Activated gamma-delta T cell treated with Interleukin-2 at 50 U/mL for 16 hours (primary cell): Measurements from ENCODE around the gene MEMO1.
"Not testable (repeated sequence)": the region's sequence is repeated elsewhere in the genome, so short reads cannot be mapped to it uniquely, and the experiment has no call there.

Source experiments
- DNase-seq: peaks from one replicate; pipeline ENCODE4 v3.0.0-alpha.2; 2020

The MEMO1 gene

DNA sequence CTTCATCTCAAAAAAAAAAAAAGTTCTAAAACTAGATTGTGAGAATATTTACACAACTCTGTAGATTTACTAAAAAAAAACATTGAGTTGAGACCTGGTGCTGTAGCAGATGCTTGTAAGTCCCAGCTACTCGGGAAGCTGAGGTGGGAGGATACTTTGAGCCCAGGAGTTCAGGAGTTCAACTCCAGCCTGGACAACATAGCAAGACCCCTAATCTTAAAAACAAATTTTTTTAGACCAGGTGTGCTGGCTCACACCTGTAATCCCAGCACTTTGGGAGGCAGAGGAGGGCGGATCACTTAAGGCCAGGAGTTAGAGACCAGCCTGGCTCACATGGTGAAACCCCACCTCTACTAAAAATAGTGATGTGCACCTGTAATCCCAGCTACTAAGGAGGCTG is 108.9 kb downstream of the MEMO1 start:
- no peak for DNase-seq

DNA sequence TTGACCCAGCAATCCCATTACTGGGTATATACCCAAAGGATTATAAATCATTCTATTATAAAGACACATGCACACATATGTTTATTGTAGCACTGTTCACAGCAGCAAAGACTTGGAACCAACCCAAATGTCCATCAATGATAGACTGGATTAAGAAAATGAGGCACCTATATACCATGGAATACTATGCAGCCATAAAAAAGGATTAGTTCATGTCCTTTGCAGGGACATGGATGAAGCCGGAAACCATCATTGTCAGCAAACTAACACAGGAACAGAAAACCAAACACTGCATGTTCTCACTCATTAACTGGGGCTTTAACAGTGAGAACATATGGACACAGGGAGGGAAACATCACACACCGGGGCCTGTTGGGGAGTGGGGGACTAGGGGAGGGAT is 110.7 kb downstream of the MEMO1 start:
- not testable (repeated sequence) for DNase-seq

DNA sequence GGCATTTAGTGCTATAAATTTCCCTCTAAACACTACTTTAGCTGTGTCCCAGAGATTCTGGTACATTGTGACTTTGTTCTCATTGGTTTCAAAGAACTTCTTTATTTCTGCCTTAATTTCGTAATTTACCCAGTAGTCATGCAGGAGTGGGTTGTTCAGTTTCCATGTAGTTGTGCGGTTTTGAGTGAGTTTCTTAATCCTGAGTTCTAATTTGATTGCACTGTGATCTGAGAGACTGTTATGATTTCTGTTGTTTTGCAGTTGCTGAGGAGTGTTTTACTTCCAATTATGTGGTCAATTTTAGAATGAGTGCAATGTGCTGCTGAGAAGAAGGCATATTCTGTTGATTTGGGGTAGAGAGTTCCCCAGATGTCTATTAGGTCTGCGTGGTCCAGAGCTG is 112.5 kb downstream of the MEMO1 start:
- DNase-seq = not testable (repeated sequence)

DNA sequence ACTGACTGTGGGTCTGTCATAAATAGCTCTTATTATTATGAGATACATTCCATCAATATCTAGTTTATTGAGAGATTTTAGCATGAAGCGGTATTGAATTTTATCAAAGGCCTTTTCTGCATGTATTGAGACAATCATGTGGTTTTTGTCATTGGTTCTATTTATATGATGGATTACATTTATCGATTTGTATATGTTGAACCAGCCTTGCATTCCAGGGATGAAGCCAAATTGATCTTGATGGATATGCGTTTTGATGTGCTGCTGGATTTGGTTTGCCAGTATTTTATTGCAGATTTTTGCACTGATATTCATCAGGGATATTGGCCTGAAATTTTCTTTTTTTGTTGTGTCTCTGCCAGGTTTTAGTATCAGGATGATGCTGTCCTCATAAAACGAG is 113.5 kb downstream of the MEMO1 start:
- not testable (repeated sequence) for DNase-seq

DNA sequence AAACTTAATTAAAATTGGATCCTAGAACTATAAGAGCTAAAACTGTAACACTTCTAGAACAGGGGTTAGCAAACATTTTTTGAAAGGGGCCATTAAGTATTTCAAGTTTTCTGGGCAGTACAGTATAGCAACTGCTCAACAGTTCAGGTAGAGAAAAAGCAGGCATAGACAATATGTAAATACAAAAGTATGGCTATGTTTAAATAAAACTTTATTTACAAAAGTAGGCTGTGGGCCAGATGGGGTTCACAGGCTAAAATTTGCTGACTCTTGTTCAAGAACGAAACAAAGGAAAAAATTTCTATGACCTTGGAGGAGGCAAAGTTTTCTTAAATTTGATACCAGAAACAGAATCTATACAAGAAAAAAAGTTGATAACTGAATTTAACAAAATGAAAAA is 114.5 kb downstream of the MEMO1 start:
- no peak for DNase-seq

DNA sequence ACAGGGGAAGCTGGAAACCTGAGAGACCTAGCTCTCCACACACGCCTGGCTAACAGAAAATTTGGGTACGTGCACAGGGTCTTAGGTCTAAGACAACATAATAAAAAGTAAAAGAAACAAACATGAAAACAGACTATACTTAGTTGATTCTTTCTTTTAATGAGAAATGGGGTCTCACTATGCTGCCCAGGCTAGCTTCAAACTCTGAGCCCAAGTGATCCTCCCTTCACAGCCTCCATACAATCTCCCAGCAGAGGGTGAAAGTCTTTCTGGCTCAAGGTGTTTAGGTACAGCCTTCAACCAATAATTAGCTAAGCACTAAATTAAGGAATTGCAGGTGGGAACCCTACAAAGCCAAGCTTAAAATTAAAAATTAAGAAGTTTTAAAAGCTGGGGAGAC is 116.2 kb downstream of the MEMO1 start:
- no peak for DNase-seq

DNA sequence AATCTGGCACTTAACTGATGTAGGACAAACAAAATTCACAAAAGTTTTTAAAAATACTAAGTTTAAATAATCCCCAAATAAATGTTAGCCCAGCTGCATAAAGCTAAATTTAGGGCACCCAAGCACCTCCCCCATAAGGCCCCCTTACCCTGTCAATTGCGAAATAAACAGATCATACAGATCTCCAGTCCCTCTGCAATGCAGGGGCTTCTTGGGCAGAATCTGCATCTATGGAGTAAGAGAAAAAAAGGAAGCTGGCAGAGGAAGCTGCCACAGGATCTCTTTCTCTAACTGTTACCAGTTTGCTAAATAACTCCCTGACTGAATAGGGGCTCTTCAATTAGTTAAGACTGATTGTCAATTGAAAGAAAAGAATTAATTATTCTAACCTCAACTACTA is 117.7 kb downstream of the MEMO1 start:
- DNase-seq = no peak

DNA sequence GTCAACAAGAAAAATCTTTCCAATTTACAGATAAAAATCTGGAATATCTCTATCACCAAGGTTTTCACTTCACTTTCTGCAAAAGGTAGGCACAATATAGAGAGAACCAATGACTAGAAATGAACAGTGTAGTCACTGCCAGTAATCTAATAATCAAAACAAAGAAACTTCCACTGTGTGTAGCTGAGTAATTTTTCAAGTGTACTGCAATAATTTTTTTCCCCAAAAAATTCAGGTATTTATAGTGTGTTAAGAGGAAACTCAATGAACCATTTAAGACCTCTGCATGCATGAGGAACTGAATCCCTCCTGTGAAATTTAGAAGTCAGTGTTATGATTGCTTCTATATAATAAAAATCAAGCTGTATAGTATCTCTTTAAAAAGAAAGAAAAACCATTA is 121.8 kb downstream of the MEMO1 start:
- DNase-seq = no peak

DNA sequence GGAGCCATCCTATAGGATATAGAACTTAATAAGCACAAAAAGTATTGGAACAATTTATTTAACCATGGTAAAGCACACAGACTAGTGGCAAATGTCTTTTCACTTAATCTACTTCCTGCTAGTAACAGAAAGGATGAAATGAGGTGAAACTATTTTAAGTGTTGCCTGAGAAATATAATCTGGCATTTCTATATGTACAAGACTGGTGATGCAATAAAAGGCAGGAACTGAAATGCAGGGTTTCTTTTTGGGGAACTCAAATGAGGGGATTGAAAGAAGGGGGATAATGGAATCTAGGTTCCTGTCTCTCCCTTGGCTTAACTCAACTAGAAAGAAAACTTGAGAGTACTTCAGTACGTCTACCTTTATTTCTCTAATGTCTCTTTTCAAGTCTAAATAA is 122.3 kb downstream of the MEMO1 start:
- no peak for DNase-seq

DNA sequence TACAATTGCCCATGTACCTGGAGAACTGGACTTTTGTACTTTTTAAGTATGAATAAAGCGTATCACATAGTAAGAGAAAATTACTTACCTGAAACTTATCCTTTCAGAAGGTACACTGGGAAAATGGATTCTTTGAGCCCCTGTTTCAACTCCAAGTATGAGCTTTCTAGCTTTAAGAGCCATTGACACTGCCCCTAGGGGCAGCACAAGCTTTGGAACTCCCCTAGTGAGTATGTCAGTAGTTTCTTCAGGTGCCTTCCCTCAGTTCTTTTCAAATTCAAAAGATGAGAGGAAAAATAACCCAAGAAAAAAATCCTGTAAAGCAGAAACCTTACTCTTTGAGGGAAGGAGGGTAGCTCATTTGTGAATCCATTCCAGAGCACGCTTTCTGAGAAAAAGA is 124.1 kb downstream of the MEMO1 start:
- DNase-seq = no peak

DNA sequence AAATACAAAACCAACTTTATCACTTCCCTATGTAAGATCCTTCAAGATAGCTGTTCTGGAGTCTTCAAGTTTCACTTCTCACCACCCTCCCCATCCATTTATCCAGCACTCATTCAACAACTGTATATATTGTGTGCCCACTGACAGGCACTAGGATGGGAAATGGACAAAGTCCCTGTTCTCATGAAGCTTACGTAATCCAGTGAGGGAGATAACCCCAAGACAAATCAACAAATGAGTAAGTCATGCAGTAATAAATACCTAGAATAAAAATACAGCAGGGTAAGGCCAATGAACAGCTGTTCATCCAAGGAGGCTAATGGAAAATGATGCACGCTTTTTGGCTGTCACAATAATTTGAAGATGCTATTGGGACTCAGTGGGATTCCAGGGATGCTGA is 133.8 kb downstream of the MEMO1 start:
- no peak for DNase-seq

DNA sequence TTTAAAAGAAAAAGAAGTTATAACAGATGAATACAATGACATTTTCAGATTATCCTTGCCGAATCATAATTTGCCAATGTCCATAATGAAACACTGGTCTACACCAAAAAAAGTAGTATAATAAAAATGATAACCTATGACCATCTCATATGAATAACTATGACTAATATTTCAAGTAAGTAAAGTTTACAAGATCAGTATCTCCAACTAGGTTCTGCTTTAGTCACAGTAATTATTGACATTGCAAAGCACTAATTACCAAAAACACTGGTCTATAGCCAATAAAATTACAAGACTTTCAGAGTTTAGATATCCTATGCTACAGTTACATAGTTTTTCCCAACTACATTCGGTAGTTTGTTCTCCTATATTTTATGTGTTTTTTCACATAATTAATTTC is 136.7 kb downstream of the MEMO1 start:
- DNase-seq = no peak

DNA sequence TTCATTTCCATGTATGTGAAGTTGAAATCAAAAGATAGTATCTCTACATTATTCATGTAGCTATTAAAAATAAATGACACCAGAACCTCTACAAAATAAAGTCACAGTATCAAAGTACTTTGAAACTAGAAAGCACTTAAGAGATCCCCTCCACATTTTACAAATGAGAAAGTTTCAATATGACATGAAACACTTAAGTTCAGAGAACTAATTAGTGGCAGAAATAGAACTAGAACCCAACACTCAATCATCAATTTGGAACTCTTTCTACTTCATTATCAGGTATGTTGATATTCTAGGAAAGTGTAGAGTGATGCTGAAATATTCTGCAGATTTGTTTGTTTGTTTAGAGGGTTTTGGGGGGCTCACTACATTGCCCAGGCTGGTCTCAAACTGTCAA is 145.6 kb downstream of the MEMO1 start:
- no peak for DNase-seq

DNA sequence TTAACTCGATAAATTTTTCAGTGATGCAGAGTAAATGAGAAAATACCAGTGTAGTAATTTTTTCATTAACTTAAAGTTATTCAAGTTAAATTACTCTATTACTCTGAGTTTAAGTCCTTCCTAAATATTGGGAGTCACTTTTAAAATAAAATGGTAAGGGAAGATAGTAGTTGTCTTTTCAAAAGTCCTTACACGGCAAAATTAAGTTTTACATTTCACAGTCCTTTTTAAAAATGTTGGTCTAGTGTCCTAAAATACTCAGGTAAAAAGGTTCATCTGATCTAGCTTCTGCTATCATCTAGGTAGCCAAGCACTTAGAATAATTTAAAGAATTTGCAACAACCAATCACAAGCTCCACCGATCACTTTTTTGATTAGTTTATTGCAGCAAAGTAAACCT is 146.9 kb downstream of the MEMO1 start:
- DNase-seq = no peak

DNA sequence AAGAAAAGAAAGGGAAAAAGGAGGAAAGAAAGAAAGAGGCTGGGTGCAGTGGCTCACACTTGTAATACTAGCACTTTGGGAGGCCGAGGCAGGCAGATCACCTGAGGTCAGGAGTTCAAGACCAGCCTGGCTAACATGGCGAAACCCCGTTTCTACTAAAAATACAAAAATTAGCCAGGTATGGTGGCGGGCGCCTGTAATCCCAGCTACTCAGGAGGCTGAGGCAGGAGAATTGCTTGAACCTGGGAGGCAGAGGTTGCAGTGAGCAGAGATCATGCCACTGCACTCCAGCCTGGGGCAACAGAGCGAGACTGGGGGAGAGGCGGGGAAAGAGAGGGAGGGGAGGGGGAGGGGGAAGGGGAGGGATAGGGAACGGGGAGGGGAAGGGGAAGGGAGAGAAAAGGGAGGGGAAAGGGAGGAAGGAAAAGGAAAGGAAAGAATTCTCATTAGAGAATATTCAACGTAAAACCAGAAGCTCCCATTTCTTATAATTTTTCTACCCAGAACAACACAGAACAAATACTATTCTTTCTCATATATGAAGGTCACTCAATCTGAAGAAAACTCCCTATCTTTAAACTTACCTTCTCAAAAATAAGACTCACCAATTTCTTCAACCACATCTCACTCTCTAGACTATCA is 147.7 kb downstream of the MEMO1 start:
- DNase-seq = not testable (repeated sequence)

DNA sequence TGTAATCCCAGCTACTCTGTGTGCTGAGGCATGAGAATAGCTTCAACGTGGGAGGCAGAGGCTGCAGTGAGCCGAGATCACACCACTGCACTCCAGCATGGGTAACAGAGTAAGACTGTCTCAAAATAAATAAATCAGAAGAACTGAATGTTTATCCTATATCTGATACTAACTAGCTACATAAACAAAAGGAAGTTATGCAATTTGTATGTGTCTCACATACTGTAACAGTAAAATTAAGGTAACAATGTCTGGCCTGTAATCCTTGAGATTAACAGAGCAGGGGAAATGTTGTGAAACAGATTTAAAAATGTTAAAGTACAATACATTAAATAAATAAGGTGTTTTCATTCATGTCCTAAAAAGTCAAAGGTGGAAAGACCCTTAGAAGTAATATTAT is 150.8 kb downstream of the MEMO1 start:
- DNase-seq = no peak

DNA sequence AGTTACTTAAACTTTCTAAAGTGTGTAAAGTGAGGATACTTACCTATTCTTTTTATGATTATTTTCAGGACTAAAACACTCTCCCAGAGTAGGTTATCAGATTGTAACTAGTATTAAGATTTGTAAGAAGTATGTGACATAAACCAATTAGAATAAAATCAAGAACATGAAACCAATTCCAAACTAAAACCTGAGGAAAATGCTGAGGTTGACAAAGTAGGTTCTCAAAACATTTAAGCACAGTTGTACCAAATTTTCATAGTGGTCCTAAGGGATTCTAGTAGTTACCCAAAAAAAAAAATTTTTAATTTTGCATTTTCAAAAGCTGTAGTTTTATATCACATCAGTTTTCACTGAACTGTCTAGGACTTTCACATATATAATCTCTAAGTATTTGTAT is 157.3 kb downstream of the MEMO1 start:
- DNase-seq = no peak

DNA sequence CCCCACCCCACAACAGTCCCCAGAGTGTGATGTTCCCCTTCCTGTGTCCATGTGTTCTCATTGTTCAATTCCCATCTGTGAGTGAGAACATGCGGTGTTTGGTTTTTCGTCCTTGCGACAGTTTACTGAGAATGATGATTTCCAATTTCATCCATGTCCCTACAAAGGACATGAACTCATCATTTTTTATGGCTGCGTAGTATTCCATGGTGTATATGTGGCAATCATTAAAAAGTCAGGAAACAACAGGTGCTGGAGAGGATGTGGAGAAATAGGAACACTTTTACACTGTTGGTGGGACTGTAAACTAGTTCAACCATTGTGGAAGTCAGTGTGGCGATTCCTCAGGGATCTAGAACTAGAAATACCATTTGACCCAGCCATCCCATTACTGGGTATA is 168.7 kb downstream of the MEMO1 start:
- DNase-seq = not testable (repeated sequence)

DNA sequence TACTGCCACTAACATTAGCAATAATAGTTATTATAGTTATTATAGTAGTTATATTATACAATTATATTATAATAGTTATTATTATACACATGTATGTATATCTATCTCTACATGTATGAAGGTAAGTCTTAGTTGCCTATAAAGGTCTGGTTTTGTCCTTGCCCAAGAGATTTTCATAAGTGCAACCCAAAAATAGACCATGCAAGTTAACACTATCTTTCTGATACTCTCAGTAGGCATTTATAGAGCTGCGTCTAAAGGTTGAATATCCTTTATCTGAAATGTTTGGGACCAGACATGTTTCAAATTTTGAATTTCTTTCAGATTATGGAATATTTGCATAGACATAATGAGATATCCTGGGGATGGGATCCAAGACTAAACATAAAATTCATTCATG is 175.4 kb downstream of the MEMO1 start:
- DNase-seq = no peak

DNA sequence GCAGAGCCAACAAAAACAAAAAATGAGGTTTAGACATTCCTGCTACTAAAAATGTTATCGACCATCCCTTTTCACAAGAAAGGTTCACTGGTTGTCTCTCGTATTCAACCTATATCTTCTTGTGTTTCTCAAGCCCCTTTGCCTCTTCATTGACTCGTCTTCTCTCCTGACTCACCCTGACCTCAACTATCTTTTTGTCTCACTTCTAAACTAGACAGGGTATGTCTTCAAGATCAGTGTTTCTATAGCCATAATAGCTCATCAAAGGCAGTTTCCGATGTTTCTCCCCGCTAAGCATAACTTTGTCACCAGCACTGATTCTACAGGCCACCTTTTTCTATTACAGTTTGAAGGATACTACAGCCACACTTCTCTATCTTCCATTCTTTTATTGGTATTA is 178.4 kb downstream of the MEMO1 start:
- no peak for DNase-seq

DNA sequence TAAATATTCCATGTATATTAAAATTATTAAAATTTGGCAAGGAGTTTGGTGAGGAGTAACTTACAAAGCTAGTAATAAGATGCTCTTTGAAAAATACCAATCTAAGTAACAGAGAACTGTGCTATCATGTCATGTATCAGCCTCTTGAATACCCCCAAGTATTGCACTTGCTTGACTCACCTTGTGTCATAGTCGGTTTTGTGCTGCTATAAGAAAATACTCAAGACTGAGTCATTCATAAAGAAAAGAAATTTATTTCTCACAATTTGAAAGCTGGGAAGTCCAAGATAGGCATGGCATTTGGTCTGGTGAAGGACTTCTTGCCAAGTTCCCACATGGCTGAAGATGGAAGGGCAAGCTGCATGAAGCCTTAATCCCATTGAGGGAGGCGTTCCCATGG is 179.2 kb downstream of the MEMO1 start:
- DNase-seq = no peak

DNA sequence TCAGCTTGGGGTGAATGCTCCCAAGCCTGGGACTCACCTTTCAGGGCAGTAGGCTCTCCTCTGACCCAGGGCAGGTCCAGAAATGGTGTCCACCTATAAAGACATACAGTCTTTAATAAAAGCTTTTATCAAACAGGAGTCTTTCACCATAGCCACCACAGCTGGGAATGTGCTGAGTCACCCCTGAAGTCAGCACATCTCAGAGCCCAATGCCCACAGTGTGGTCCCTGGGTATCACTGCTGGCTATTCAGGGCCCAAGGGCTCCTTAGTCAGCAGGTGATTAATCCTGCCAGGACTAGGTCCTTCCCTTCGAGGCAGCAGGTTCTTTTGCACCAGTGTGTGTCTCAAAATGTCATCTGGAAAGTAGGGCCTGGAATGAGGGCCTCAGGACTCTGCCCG is 181.9 kb downstream of the MEMO1 start:
- DNase-seq = no peak

DNA sequence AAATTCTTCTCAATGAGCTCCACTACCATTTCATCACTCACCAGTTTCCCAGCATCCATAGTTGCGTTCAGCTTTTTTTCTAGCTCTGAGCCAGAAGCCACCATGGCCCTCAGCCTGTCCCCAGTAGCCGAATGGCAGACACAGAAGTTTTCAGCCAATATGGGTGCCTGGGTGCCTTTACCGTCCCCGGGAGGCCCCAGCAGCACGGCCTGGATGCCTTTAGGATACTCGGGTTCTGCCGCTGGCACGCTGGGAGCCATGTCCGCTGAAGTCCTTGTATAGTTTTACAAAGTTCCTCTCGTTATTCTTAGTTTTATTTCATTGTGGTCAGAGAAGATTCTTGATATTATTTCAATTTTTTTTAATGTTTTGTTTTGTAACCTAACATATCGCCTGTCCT is 187.2 kb downstream of the MEMO1 start:
- DNase-seq = no peak

DNA sequence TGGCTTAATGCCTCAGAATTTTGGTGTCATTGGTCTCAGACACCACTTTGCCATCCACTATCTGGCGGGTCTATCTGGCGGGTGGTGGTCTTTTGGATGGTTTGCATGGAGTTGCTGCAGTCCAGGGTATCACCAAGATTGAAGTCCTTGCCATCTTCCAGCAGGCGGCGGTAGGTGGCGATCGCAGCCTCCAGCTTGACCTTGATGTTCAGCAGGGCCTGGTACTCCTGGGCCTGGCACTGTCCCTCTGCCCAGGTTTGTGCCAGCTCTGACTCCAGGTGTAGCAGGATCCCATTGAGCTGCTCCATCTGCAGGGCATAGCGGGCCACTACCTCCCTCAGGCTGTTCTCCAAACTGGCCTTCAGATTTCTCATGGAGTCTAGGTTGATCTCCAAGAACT is 188.2 kb downstream of the MEMO1 start:
- DNase-seq = no peak
